HG03280 (cell line): ENCODE measurements around the gene ZNF148.

ENCODE experiments used
- ATAC-seq: cut with Tn5 transposase; IDR thresholded peaks from one replicate; pipeline ENCODE4 v1.9.1; 2021; ENCODE audit warnings: mild to moderate bottlenecking, moderate library complexity; ENCODE audit not compliant: unreplicated experiment

Gene ZNF148

GRCh38 chr3:125334675-125335560 lies 40.2 kb downstream of the ZNF148 start:
- ATAC-seq, result no peak

GRCh38 chr3:125332504-125332903 lies 42.6 kb downstream of the ZNF148 start:
- no peak for ATAC-seq

- ATAC-seq, result no peak
Observed at GRCh38 chr3:125331243-125331642, 43.9 kb downstream of the ZNF148 start.

- no peak for ATAC-seq
Observed at GRCh38 chr3:125326957-125327356, 48.2 kb downstream of the ZNF148 start.

DNA sequence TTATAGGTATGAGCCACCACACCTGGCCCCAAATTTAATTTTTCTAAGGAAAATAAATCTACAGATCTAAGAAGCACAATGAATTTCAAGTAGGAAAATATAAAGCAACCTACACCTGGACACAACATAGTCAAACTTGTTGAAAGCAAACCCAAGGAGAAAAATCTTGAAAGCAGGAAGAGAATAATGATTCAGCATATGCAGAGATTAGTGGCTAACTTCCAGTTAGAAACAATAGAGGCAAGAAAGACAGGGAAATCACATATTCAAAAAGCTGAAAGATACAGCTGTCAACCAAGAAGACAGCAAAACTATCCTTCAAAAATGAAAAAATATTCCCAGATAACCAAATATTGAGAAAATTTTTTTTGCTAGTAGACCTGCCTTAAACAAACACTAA lies 49.4 kb downstream of the ZNF148 start:
- ATAC-seq, result no peak

- ATAC-seq, result no peak
Observed at GRCh38 chr3:125324341-125324740, 50.8 kb downstream of the ZNF148 start.

GRCh38 chr3:125322917-125323316 lies 52.2 kb downstream of the ZNF148 start:
- no peak for ATAC-seq

- ATAC-seq, result no peak
Observed at GRCh38 chr3:125322166-125322565, 53.0 kb downstream of the ZNF148 start.

GRCh38 chr3:125319765-125320164 lies 55.4 kb downstream of the ZNF148 start:
- ATAC-seq, result no peak

DNA sequence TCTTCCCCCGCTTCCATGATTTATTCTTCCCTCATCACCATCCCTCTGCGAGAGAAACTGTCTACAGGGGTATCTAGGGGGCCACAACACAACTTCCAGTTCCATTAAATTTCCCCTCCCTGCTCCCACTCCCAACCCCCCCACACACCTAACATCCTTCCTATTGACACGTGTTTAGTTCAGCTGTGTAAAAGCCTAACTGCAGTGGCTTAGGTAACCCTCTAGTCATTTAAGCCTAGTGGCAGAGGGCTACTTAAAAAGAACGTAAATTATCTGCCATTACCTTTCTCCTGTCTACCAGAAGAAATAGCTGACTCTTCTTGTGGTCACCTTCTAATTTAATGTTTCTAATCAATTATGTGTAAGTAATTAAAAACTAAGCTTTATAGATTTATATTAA lies 56.3 kb downstream of the ZNF148 start:
- no peak for ATAC-seq

DNA sequence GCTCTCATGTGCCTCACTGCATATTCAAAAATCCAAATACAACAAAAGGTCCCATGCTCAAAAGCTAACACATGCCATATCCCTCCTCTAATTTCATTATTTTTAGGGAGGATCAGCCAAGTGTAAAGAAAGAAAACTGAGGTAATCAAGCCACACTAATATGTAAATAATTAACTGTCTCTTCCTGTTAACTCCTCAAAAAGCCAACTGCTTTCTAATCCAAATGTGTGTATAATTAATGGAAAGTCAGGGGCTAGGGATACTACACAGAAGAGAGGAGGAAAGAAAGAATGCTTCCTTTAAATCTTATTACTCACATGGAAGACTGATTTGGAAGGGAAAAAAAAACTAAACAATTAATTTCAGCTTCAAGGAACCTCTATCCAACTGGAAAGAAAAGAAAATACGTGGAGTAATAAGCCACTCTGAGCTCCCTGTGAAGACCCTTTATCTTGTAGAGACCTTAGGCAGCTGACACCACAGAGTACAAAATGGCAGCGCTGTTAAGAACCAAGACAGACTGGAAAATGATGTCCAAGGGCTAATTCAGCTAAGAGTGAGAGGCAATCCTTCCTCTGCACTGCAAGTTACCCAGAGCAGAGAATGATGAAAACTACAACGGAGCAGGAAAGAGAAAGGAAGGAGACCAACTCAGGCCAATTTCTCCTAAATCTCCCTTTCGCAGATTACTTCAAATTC lies 56.8 kb downstream of the ZNF148 start:
- ATAC-seq, result no peak

GRCh38 chr3:125317761-125318160 lies 57.4 kb downstream of the ZNF148 start:
- ATAC-seq, result no peak

DNA sequence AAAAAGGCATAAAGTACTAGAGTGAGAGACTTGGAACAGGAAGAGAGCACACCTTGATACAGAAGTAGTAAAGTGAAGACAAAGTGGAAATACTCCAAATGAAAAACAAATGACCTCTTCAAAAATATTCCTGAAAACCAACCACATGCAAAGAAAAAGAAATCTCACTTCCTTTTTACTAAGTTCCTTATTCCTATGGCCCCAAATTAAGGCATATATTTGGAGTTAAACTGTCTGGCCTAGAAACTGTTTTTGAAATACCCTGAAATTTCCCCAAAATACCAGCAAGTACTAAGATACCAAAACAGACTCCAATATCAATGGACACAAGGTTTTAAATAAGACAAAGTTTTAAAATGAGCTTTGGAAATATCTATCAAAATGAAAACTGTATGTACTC lies 58.2 kb downstream of the ZNF148 start:
- no peak for ATAC-seq

- no peak for ATAC-seq
Observed at GRCh38 chr3:125316246-125316645, 58.9 kb downstream of the ZNF148 start.

DNA sequence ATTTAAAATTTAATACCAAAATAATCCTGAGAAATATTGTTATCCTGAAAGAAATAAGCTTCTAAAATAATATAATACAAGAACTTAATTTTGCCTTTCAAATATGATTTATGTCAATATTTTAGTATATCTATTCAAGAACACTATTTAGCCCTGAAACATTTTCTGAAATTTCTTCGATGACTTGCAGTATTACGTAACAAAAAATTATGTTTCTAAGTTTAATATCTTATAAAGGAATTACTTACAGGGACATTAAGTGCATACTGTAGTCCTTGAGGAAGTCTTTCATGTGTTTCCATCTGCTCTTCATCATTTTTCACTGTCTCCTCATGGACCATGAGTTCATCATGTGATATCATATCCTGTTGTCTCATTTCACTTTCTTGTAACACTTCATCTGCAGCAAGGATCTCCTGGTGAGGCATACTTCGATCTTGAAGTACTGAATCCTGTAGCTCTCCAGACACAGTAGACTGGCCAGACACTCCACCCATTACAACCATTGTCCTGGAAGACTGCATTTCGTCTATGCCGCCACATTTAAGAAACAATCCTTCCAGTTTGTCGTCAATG lies 62.0 kb downstream of the ZNF148 start:
- ATAC-seq, result no peak

GRCh38 chr3:125310623-125311081 lies 64.5 kb downstream of the ZNF148 start:
- ATAC-seq, result no peak

GRCh38 chr3:125309476-125309875 lies 65.6 kb downstream of the ZNF148 start:
- no peak for ATAC-seq

DNA sequence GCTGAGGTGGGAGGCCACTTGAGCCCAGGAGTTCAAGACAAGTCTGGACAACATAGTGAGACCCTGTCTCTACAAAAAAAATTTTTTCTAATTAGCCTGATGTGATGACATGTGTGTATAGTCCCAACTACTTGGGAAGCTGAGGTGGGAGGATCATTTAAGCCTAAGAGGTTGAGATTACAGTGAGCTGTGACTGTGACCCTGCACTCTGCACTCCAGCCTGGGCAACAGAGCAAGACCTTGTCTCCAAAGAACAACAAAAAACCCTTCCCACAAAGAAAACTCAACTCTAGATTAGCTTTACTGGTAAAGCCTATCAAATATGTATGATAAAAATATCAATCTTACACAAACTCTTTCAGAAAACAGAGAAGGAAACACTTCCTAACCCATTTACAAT lies 68.5 kb downstream of the ZNF148 start:
- ATAC-seq, result no peak

DNA sequence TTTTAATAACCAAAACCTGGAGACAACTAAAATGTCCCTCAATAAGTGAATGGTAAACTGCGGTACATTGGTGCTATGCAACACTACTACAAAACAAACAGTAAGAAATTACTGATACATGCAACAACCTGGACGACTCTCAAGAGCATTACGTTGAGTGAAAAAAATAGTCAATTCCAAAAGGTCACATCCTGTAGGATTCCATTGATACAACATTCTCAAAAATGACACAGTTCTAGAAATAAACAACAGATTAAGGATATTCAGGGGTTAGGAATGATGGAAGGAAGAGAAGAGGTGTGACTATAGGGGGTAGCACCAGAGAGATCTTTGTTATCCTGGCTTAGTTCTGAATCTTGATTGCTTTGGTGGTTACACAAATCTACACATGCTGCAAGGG lies 72.2 kb downstream of the ZNF148 start:
- ATAC-seq, result no peak

DNA sequence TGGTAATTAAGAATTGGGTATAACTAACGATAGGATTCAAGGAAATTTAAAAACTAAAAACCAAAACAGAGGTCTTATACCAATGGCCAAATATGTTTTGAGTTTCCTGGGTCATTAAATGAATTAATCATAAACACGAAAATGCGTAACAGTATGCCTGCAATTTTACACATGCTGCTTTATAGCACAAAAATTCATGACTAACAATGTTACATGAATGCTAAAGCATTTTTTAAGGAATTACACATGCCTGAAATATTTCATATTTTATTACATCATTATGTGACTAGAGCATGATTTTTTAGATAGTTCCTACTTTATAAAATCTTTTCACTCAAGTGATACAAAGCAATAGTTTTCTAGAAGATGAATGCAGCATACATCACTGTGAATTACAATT lies 74.7 kb downstream of the ZNF148 start:
- ATAC-seq, result no peak

DNA sequence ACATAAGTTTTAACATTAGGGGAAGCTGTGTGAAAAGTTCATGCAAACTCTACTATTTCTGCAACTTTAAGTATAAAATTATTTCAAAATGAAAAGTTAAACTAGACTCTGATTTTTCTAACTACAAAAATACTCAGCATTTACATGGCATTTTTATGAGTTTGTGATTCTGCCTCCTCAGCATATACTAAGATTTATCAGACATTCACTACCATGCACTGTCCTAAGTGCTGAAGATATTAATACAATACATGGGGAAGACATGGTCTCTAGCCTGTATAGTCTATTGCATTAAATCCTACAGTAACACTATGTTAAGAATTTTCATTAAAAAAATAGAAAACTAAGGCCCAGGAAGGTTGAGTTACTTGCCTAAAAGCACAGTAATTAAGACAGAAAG lies 80.7 kb downstream of the ZNF148 start:
- no peak for ATAC-seq

DNA sequence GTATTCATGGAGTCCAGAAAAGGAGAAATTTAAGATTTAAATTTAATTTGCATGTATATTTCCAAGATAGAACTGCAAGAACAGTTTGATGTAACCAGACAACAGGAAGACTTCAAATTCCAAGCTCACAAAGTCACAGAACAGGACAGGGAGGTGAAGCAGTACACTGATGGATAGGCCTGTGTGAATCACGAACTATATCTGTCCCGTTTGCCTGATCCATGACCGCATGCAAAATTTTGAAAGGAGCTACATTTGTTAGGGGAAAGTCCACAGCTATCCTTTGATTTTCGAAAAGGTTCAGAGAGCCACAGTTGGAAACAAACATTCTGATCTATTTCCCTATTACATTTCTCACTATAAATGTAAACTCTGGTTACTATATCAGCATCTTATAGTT lies 83.1 kb downstream of the ZNF148 start:
- no peak for ATAC-seq
